Right lobe of liver (tissue), 4 donors: ENCODE results near the gene UPP2.

Source experiments
- POLR2A ChIP-seq: fragments of 450-650 bp; IDR thresholded peaks from one replicate; pipeline ENCODE4 v1.6.1; 2017; ENCODE audit warnings: antibody characterized with exemption, mild to moderate bottlenecking
- TF ChIP-seq, protein P1 (sequence below), 4 donors: fragments of 200-600 bp in 3 of 4; fragments of 450-650 bp in 1 of 4; IDR thresholded peaks; one replicate each; pipeline versions ENCODE4 v1.5.1 to v1.8.0; 2016 to 2022; ENCODE audit warnings: antibody characterized with exemption in 4 of 4, mild to moderate bottlenecking in 2 of 4
- donor health status: DM: no; HTN: no; CAD: no.
- donor health status: DM: no; HTN: no; CAD: no.
- donor health status: DM: no; HTN: yes; CAD: no.

DNA sequence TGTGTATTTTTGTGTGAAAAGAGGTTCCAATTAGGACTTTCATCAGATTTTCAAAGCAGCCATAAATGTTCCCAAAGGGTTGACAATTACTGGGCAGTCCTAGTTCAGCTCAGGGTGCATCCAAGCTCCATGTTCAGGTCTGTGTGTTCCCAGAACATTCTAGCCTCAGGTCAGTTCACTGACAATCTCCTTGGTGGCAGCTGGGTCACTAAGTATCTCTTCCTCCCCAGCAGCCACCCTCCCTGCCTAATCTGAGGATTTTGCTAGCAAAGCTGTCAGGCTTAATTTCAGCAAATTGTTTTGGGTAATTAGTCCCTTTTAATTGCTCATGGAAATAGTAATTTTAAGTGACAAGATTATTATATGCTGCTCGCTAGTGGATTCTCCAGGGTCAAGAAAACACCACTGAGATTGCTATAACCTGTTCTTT is 29.8 kb downstream of the UPP2 start:
- TF ChIP-seq, protein P1, sequence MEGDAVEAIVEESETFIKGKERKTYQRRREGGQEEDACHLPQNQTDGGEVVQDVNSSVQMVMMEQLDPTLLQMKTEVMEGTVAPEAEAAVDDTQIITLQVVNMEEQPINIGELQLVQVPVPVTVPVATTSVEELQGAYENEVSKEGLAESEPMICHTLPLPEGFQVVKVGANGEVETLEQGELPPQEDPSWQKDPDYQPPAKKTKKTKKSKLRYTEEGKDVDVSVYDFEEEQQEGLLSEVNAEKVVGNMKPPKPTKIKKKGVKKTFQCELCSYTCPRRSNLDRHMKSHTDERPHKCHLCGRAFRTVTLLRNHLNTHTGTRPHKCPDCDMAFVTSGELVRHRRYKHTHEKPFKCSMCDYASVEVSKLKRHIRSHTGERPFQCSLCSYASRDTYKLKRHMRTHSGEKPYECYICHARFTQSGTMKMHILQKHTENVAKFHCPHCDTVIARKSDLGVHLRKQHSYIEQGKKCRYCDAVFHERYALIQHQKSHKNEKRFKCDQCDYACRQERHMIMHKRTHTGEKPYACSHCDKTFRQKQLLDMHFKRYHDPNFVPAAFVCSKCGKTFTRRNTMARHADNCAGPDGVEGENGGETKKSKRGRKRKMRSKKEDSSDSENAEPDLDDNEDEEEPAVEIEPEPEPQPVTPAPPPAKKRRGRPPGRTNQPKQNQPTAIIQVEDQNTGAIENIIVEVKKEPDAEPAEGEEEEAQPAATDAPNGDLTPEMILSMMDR (IDR thresholded peaks at IDR 0.05) = no peak
- no peak for TF ChIP-seq POLR2A
